GM23248 (cell line): Measurements from ENCODE around the gene INHBB. TPM values are rescaled to one million over a fixed set of nuclear protein-coding genes. Genes with fewer than 3 reads are reported as not detected.

ENCODE experiments used
- DNase-seq: peaks from one replicate; pipeline ENCODE4 v3.0.0-alpha.2; 2015
- H2AFZ ChIP-seq: fragments of 200-600 bp; sonication (generic); 2 replicates; pipeline ENCODE4 v1.6.1; 2016; ENCODE audit warnings: antibody characterized with exemption
- H3F3A ChIP-seq: fragments of 200-600 bp; sonication (generic); 2 replicates; pipeline ENCODE4 v1.6.1; 2016; ENCODE audit warnings: mild to moderate bottlenecking, antibody characterized with exemption, mixed run types; ENCODE audit not compliant: insufficient read depth
- H3K27ac ChIP-seq: fragments of 200-600 bp; sonication (generic); 2 replicates; pipeline ENCODE4 v1.5.1; 2016; ENCODE audit warnings: mild to moderate bottlenecking
- H3K27me3 ChIP-seq: fragments of 200-600 bp; sonication (generic); replicated peaks from 2 replicates; pipeline ENCODE4 v1.6.1; 2016; ENCODE audit warnings: mild to moderate bottlenecking; ENCODE audit not compliant: insufficient read depth
- H3K36me3 ChIP-seq: fragments of 200-600 bp; sonication (generic); 2 replicates; pipeline ENCODE4 v1.6.1; 2016; ENCODE audit warnings: low read depth, mild to moderate bottlenecking
- H3K4me1 ChIP-seq: fragments of 200-600 bp; sonication (generic); 2 replicates; pipeline ENCODE4 v1.6.1; 2016; ENCODE audit warnings: mild to moderate bottlenecking; ENCODE audit not compliant: insufficient read depth
- H3K4me2 ChIP-seq: fragments of 200-600 bp; sonication (generic); one replicate; pipeline ENCODE4 v1.6.1; 2016; ENCODE audit warnings: mild to moderate bottlenecking; ENCODE audit not compliant: unreplicated experiment
- H3K4me3 ChIP-seq: fragments of 200-600 bp; sonication (generic); 2 replicates; pipeline ENCODE4 v1.5.1; 2016; ENCODE audit warnings: mild to moderate bottlenecking
- H3K79me2 ChIP-seq: fragments of 200-600 bp; sonication (generic); 2 replicates; pipeline ENCODE4 v1.6.1; 2016; ENCODE audit warnings: mild to moderate bottlenecking; ENCODE audit not compliant: insufficient read depth
- H3K9ac ChIP-seq: fragments of 200-600 bp; sonication (generic); 2 replicates; pipeline ENCODE4 v1.6.1; 2016; ENCODE audit warnings: mild to moderate bottlenecking
- H3K9me2 ChIP-seq: fragments of 200-600 bp; sonication (generic); 2 replicates; pipeline ENCODE4 v1.6.1; 2016; ENCODE audit warnings: mixed run types, mild to moderate bottlenecking, moderate library complexity; ENCODE audit not compliant: insufficient read depth
- H3K9me3 ChIP-seq: fragments of 200-600 bp; sonication (generic); one replicate; pipeline ENCODE4 v1.6.1; 2017; ENCODE audit warnings: low read depth
- H4K20me1 ChIP-seq: fragments of 200-600 bp; sonication (generic); 2 replicates; pipeline ENCODE4 v1.6.0; 2016; ENCODE audit not compliant: insufficient read depth
- EZH2 ChIP-seq: fragments of 200-600 bp; sonication (generic); IDR thresholded peaks from 2 replicates; pipeline ENCODE4 v1.6.1; 2018; ENCODE audit warnings: antibody characterized with exemption, mild to moderate bottlenecking; ENCODE audit not compliant: insufficient read depth, poor library complexity, severe bottlenecking
- EZH2phosphoT487 ChIP-seq: fragments of 200-600 bp; sonication (generic); IDR thresholded peaks from 2 replicates; pipeline ENCODE4 v1.6.1; 2018; ENCODE audit warnings: antibody characterized with exemption, moderate library complexity, mild to moderate bottlenecking, low read depth; ENCODE audit not compliant: insufficient read depth
- WGBS, 2 experiments: methylation state at CpG; one replicate each; pipeline ENCODE4 v1.1.6; 2015 to 2017; ENCODE audit warnings: low lambda C conversion rate in 2 of 2, low coverage in 1 of 2; ENCODE audit errors: missing lambda C conversion rate in 2 of 2; 5-methylcytosine and 5-hydroxymethylcytosine counted together
- in situ Hi-C: fragments of 300-500 bp; cut with MboI; formaldehyde crosslinking; loops from 2 replicates; pipeline ENCODE4 v1.15.0; 2020
- polyA plus RNA-seq: library from polyadenylated mRNA; unstranded; fragments of >200 nt; fragmentation: Nextera tagmentation; extraction: Ambion mirVana; gene quantifications from 2 replicates; pipeline ENCODE4 v1.2.1, GENCODE V29; 2016
- total RNA-seq: library from RNA; depleted of rRNA; stranded (reverse); fragments of >200 nt; shearing (Covaris generic); gene quantifications from 2 replicates; pipeline ENCODE4 v1.2.3, GENCODE V29; 2014

INHBB gene
- total and polyA plus RNA-seq, 2 experiments from 2014 or later: 0.49 to 5.6 TPM

DNA sequence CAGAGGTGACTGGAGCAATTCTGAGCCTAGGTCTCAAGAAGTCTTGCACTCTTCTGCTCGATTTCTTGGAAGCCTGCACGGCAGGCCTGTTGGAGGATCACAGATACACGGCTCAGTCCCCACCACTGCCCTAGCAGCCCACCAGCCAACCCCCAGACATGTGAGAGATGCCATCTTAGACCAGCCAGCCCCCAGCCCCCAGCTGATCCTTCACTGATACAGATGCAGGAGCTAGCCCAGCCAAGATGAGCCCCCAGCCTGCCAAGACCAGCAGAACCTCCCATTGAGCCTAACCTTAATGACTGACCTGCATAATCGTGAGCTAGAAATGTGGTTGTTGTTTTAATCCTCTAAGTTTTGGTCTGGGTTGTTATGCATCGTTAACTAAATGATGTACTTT, 47.5 kb downstream of the INHBB start:
- Histone ChIP-seq H3K4me2 (no peak overlapping the region), H3K36me3 (no peaks in the 10 kb centered on the region), H3K9ac (no peak overlapping the region), H3K9me3 (no peaks in the 10 kb centered on the region), H3K4me1 (peaks cover 8% of the 10 kb centered on the region), H3F3A (0 out of 2 replicates have a peak, but pooled peaks cover 3% of the 10 kb centered on the region), H2AFZ (no peak overlapping the region), H3K27me3 (peaks cover 19% of the 10 kb centered on the region), H3K79me2 (no peaks in the 10 kb centered on the region), H3K9me2 (no peaks in the 10 kb centered on the region), H3K27ac (no peak overlapping the region), H3K4me3 (no peak overlapping the region), H4K20me1 (no peaks in the 10 kb centered on the region)
- 59 to 61% methylated on average over 5 of the region's 5 CpGs for WGBS, 2 experiments
- in situ Hi-C loops: no loop called here
- TF ChIP-seq EZH2phosphoT487 (no peak), EZH2 (no peak)
- no peak for DNase-seq

DNA sequence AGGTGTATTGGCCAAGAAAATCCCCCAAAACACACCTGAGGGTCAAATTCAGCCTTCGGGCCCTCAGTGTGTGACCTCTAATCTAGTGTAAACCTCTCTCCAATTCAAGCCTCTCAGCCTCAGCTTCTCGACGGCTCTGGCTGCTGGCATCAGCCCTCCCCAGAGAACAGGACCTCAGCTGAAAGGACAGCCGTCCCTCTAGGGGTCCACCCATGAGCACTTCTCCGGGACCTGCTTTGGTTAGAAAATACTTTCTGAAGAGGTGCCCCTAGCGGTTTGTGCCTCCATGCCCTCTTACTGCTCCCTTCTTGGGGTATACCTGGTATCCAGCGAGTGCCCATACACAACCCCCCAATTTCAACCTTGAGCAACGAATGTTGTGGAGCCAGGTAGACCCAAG, 48.8 kb downstream of the INHBB start:
- no peak overlapping the region for H3K9ac ChIP-seq
- H3F3A ChIP-seq: 0 out of 2 replicates have a peak, but pooled peaks cover 3% of the 10 kb centered on the region
- H3K9me2 ChIP-seq: no peaks in the 10 kb centered on the region
- peaks cover 12% of the 10 kb centered on the region for H3K27me3 ChIP-seq
- H2AFZ ChIP-seq: no peak overlapping the region
- no peak overlapping the region for H3K4me2 ChIP-seq
- no peak overlapping the region for H3K4me3 ChIP-seq
- H3K4me1 ChIP-seq: peaks cover 8% of the 10 kb centered on the region
- H3K36me3 ChIP-seq: no peaks in the 10 kb centered on the region
- in situ Hi-C loops: no loop called here
- no peak for TF ChIP-seq EZH2
- TF ChIP-seq EZH2phosphoT487: no peak
- no peak overlapping the region for H3K27ac ChIP-seq
- 73 to 77% methylated on average over 8 of the region's 8 CpGs for WGBS, 2 experiments
- no peaks in the 10 kb centered on the region for H3K9me3 ChIP-seq
- DNase-seq: no peak
- H4K20me1 ChIP-seq: no peaks in the 10 kb centered on the region
- H3K79me2 ChIP-seq: no peaks in the 10 kb centered on the region

DNA sequence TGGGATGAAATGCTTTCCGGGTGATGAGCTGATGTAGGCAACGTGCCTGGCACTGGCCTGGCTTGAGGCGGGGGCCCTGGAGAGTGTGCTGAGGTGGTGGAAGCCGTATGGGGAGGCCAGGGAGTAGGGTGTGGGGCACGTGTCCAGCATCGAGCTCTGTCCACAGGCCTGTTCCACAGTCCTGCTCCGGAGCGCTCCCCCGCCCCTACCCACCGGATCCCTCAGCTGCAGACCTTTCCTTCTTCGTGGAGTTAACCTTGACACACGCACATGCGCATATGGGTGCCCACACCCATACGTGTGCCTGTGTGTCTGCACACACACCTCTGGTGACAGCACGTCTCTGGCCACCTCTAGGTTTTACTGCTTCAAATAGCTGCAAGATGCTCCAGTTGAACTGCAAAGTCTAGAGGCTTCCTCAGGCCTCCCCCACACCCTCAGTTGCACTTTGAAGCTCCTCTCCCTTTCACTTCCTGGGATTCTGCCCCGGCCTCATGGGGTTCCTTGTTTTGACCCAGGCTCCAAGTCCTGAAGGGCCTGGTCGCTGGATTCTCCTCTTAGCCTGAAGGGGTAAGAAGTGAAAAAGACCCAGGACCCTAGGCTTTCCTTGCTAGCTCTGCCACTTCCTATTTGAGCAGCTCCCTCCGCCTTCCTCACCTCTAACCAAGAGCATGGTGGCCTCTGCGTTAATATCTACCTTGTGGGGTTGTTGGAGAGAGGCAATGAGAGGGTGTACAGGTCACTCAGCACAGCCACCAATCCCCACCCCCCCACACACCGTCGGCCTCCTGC, 49.5 kb downstream of the INHBB start:
- 73 to 74% methylated on average over 16 to 21 of the region's 21 CpGs for WGBS, 2 experiments
- Histone ChIP-seq H3K27ac (no peak overlapping the region), H3K4me2 (no peak overlapping the region), H3K4me1 (peaks cover 8% of the 10 kb centered on the region), H3K27me3 (peaks cover 8% of the 10 kb centered on the region; the same call in 1 of the 2 replicates), H3K9me3 (no peaks in the 10 kb centered on the region), H3K36me3 (no peaks in the 10 kb centered on the region), H3K79me2 (no peaks in the 10 kb centered on the region), H4K20me1 (no peaks in the 10 kb centered on the region), H3F3A (0 out of 2 replicates have a peak, but pooled peaks cover 3% of the 10 kb centered on the region), H3K9me2 (no peaks in the 10 kb centered on the region), H3K9ac (no peak overlapping the region), H3K4me3 (no peak overlapping the region), H2AFZ (no peak overlapping the region)
- no peak for TF ChIP-seq EZH2
- DNase-seq: no peak
- in situ Hi-C loops: no loop called here

DNA sequence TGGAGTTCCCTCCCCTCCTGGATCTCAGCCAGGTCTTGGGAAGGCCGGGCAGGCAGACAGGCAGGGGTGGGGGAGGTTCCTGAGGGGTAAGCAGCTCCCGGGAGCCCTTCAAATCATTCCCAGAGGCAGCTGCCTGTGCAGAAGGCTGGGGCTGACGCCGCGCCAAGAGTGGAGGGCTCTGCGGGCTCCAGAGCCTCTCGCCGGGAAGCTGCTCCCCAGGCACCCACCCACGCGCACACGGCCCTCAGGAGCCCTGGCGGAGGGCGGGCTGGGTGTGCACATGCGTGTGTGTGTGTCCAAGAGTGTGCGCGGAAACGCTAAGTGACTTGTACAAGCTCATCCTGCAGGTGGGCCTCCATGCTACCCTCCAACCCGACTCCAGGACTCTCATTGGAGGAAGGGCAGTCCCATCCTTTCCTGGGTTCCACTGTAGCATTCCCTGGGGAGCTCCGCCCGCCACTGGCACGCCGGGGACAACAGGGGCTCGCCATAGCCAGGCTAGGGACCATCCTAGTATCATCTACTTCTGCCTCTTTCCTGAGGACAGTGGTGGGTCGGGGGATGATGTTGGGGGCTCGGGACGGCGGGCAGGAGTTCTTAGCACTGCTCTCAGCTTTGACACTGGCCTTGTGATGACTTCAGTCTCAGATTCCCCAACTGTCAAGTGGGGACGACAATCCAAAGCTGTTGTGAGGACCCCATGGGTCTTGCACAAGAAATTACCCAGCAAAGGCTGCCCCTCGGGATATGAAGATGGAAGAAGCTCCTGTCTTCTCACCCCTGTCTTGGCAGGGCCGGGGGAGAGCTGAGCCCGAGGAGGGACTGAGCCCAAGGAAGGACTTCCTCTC, 50.3 kb downstream of the INHBB start:
- no peaks in the 10 kb centered on the region for H3K79me2 ChIP-seq
- H3K4me1 ChIP-seq: peaks cover 8% of the 10 kb centered on the region
- no peak overlapping the region for H3K4me2 ChIP-seq
- no peak for DNase-seq
- peaks cover 8% of the 10 kb centered on the region; the same call in 1 of the 2 replicates for H3K27me3 ChIP-seq
- no peaks in the 10 kb centered on the region for H3K9me3 ChIP-seq
- H3K4me3 ChIP-seq: no peak overlapping the region
- in situ Hi-C loops: no loop called here
- H3K36me3 ChIP-seq: no peaks in the 10 kb centered on the region
- TF ChIP-seq EZH2: no peak
- no peak for TF ChIP-seq EZH2phosphoT487
- no peak overlapping the region for H3K27ac ChIP-seq
- H4K20me1 ChIP-seq: no peaks in the 10 kb centered on the region
- H2AFZ ChIP-seq: no peak overlapping the region
- H3K9me2 ChIP-seq: no peaks in the 10 kb centered on the region
- H3F3A ChIP-seq: 0 out of 2 replicates have a peak, but pooled peaks cover 3% of the 10 kb centered on the region
- WGBS, 2 experiments: 53 to 57% methylated on average over 29 to 31 of the region's 31 CpGs
- no peak overlapping the region for H3K9ac ChIP-seq
